Aorta (tissue), 4 donors: ENCODE data around the gene TUBA8. TPM values are rescaled to one million over a fixed set of nuclear protein-coding genes. Genes with fewer than 3 reads are reported as not detected.

Experiments used
- polyA plus RNA-seq, 2 donors: library from polyadenylated mRNA; stranded (reverse); fragments of 200-250 nt; gene quantifications; one replicate each; pipeline ENCODE4 v1.2.3, GENCODE V29; 2013
- total RNA-seq, 2 donors: library from RNA; stranded (reverse); fragmentation: NEBNext Ultra II Directional; extraction: Animal tissue kit (Norgen Biotek cat#: 25700); gene quantifications; one replicate each; pipeline ENCODE4 v1.2.1, GENCODE V29; 2021
- donor health status: healthy with polysubstance abuse.
- donor health status: Bipolar disorder and iron deficiency.
- donor health status: DM: no; HTN: no; CAD: no.
- donor health status: DM: yes; HTN: yes; CAD: no.

The TUBA8 gene
- total and polyA plus RNA-seq, 4 donors: 1.6 to 3.1 (median 2.6) TPM

Other genes starting within 250 kb of the TUBA8 start
- gene MICAL3, start 86.2 kb upstream of the TUBA8 start, total RNA-seq: 100 to 1,000 TPM; 114 to 123 TPM
- gene MICAL3, start 86.2 kb upstream of the TUBA8 start, polyA plus RNA-seq: 10 to 100 TPM in 1 of 2 donors, 1 to 10 TPM in 1; 3.9 to 15.0 TPM
- gene PEX26, start 32.8 kb upstream of the TUBA8 start, total RNA-seq: 10 to 100 TPM; 28.5 to 34.1 TPM
- gene PEX26, start 32.8 kb upstream of the TUBA8 start, polyA plus RNA-seq: 10 to 100 TPM; 10.9 to 14.5 TPM
- gene USP18, start 39.4 kb downstream of the TUBA8 start, total RNA-seq: 1 to 10 TPM; 4.3 to 4.4 TPM
- gene USP18, start 39.4 kb downstream of the TUBA8 start, polyA plus RNA-seq: 1 to 10 TPM; 1.3 to 3.0 TPM